Keratinocyte (primary cell): ENCODE data around the gene CMTM8.

Source experiments
- EZH2 ChIP-seq: IDR thresholded peaks from one replicate; pipeline ENCODE4 v1.6.1; 2012; ENCODE audit warnings: inconsistent platforms, mild to moderate bottlenecking, low read length, moderate library complexity
- TF ChIP-seq, protein P1 (sequence below), 3 experiments: IDR thresholded peaks in 1 of 3; conservative IDR thresholded peaks in 1 of 3; optimal IDR thresholded peaks in 1 of 3; 2 replicates in 2 of 3; 3 replicates in 1 of 3; pipeline versions ENCODE3 to v1.5.1; 2011; ENCODE audit warnings: low read length in 3 of 3, mild to moderate bottlenecking in 3 of 3, moderate library complexity in 2 of 3, control low read depth in 1 of 3, inconsistent platforms in 1 of 3; ENCODE audit not compliant: insufficient read depth in 2 of 3; ENCODE audit errors: extremely low read depth in 1 of 3

DNA sequence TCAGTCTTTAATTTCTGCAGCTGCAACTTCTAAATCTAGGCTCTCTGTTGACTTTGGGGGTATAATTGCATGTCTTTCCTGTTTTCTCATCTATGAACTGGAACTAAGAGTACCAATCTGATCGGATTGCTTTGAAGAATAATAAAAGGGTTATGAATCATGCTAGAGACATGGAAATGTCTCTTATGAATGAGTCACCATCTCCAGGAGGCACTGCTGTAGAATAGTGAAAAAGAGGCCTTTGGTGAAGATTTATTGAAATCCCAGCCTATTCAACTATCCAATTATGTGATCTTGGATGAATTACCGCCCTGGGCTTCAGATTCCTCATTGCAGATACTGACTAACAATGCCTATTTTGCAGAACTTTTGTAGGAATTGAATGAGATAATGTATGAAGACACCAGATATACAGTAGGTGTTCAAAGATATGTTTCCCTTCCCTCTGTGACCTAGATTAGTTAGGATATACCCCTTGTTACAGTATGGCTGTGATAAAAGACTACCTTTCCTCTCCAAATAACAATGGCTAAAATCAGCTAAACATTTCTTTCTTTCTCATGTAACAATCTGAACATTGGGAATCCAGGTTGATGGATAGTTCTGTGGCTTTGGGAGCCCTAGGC, 11.5 kb upstream of the CMTM8 start:
- TF ChIP-seq, protein P1, sequence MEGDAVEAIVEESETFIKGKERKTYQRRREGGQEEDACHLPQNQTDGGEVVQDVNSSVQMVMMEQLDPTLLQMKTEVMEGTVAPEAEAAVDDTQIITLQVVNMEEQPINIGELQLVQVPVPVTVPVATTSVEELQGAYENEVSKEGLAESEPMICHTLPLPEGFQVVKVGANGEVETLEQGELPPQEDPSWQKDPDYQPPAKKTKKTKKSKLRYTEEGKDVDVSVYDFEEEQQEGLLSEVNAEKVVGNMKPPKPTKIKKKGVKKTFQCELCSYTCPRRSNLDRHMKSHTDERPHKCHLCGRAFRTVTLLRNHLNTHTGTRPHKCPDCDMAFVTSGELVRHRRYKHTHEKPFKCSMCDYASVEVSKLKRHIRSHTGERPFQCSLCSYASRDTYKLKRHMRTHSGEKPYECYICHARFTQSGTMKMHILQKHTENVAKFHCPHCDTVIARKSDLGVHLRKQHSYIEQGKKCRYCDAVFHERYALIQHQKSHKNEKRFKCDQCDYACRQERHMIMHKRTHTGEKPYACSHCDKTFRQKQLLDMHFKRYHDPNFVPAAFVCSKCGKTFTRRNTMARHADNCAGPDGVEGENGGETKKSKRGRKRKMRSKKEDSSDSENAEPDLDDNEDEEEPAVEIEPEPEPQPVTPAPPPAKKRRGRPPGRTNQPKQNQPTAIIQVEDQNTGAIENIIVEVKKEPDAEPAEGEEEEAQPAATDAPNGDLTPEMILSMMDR (optimal IDR thresholded peaks at IDR 0.05 in 1 of 3, IDR thresholded peaks at IDR 0.05 in 1 of 3, conservative IDR thresholded peaks at IDR 0.05 in 1 of 3; ENCODE audit: extremely low read depth in 1 of 3, insufficient read depth in 2 of 3, low read length in 3 of 3): no peak
- no peak for TF ChIP-seq EZH2
